ENCODE results near the gene ETS1. TPM values are rescaled to one million over a fixed set of nuclear protein-coding genes. Genes with fewer than 3 reads are reported as not detected.

ETS1 gene
- total and polyA plus RNA-seq, 5 donors, result 24.5 to 60.6 (median 50.6) TPM

- ATAC-seq (no peak), DNase-seq (no peak)
- intact Hi-C loops (cut with DNase I), result no loop called here
- WGBS, result 16% methylated on average over 6 of the region's 6 CpGs
- Histone ChIP-seq H3K27ac (ENCODE audit: low read length) (peak overlapping the region; percentile 99), H3K4me3 (ENCODE audit: low read length) (peak overlapping the region; percentile 93), H3K27me3 (ENCODE audit: control insufficient read depth, insufficient read depth) (no peaks in the 10 kb centered on the region), H3K9me3 (ENCODE audit: control insufficient read depth, low read length) (no peaks in the 10 kb centered on the region), H3K4me1 (ENCODE audit: control insufficient read depth, insufficient read depth, low read length) (peaks cover 3% of the 10 kb centered on the region)
Measured at GRCh38 chr11:128522943-128523518, 64.3 kb downstream of the ETS1 start.

- DNase-seq (peak; percentile 94 to 98 (median 97)), ATAC-seq (peak; percentile 97 to 98)
- no peaks in the 10 kb centered on the region for H3K9me3 ChIP-seq (ENCODE audit: control insufficient read depth, low read length)
- intact Hi-C loops (cut with DNase I), result no loop called here
- H3K4me3 ChIP-seq (ENCODE audit: low read length), result peak overlapping the region; percentile 93
- no peaks in the 10 kb centered on the region for H3K27me3 ChIP-seq (ENCODE audit: control insufficient read depth, insufficient read depth)
- H3K4me1 ChIP-seq (ENCODE audit: control insufficient read depth, insufficient read depth, low read length), result peaks cover 2% of the 10 kb centered on the region
- WGBS, result under 1% methylated on average over 93 of the region's 93 CpGs
- H3K27ac ChIP-seq (ENCODE audit: low read length), result peak overlapping the region; percentile 99
Measured at GRCh38 chr11:128522055-128522942, 65.1 kb downstream of the ETS1 start.

- Histone ChIP-seq H3K4me1 (ENCODE audit: control insufficient read depth, insufficient read depth, low read length) (no peaks in the 10 kb centered on the region), H3K4me3 (ENCODE audit: low read length) (peak overlapping the region; percentile 93), H3K27me3 (ENCODE audit: control insufficient read depth, insufficient read depth) (no peaks in the 10 kb centered on the region), H3K27ac (ENCODE audit: low read length) (peak overlapping the region; percentile 90), H3K9me3 (ENCODE audit: control insufficient read depth, low read length) (no peaks in the 10 kb centered on the region)
- DNase-seq, result peak; percentile 31 to 73 (median 67)
- peak; percentile 1 to 2 for ATAC-seq
- intact Hi-C loops (cut with DNase I), result no loop called here
- under 1% methylated on average over 19 of the region's 19 CpGs for WGBS
Measured at GRCh38 chr11:128521682-128522054, 65.7 kb downstream of the ETS1 start.

GRCh38 chr11:128520888-128521681 lies 66.3 kb downstream of the ETS1 start:
- H3K4me1 ChIP-seq (ENCODE audit: control insufficient read depth, insufficient read depth, low read length), result no peaks in the 10 kb centered on the region
- intact Hi-C loops (cut with DNase I), result no loop called here
- no peaks in the 10 kb centered on the region for H3K27me3 ChIP-seq (ENCODE audit: control insufficient read depth, insufficient read depth)
- 13% methylated on average over 12 of the region's 12 CpGs for WGBS
- H3K4me3 ChIP-seq (ENCODE audit: low read length), result peak overlapping the region; percentile 93
- DNase-seq (peak in 1 of 3 donors; percentile 49), ATAC-seq (peak in 1 of 2 donors; percentile 6)
- no peaks in the 10 kb centered on the region for H3K9me3 ChIP-seq (ENCODE audit: control insufficient read depth, low read length)
- peak overlapping the region; percentile 90 for H3K27ac ChIP-seq (ENCODE audit: low read length)

- Histone ChIP-seq H3K27ac (ENCODE audit: low read length) (peak overlapping the region; percentile 89), H3K4me3 (ENCODE audit: low read length) (peak overlapping the region; percentile 93), H3K4me1 (ENCODE audit: control insufficient read depth, insufficient read depth, low read length) (no peaks in the 10 kb centered on the region), H3K27me3 (ENCODE audit: control insufficient read depth, insufficient read depth) (no peaks in the 10 kb centered on the region), H3K9me3 (ENCODE audit: control insufficient read depth, low read length) (no peaks in the 10 kb centered on the region)
- intact Hi-C loops (cut with DNase I), result no loop called here
- DNase-seq (no peak), ATAC-seq (no peak)
- WGBS, result 39% methylated on average over 7 of the region's 7 CpGs
Measured at GRCh38 chr11:128520206-128520887, 67.0 kb downstream of the ETS1 start.

- peak overlapping the region; percentile 75 for H3K27ac ChIP-seq (ENCODE audit: low read length)
Measured at GRCh38 chr11:128519338-128519737, 68.0 kb downstream of the ETS1 start.

GRCh38 chr11:128518493-128519207 lies 68.7 kb downstream of the ETS1 start:
- no peaks in the 10 kb centered on the region for H3K4me1 ChIP-seq (ENCODE audit: control insufficient read depth, insufficient read depth, low read length)
- H3K27me3 ChIP-seq (ENCODE audit: control insufficient read depth, insufficient read depth), result no peaks in the 10 kb centered on the region
- H3K27ac ChIP-seq (ENCODE audit: low read length), result peak overlapping the region; percentile 29
- intact Hi-C loops (cut with DNase I), result loop anchor here in 2 of 4 donors (10.0 kb wide), 1 partner anchor 54 kb away; no protein-coding TSS in a partner anchor
- peak overlapping the region; percentile 93 for H3K4me3 ChIP-seq (ENCODE audit: low read length)
- no peak for ATAC-seq
- 31% methylated on average over 7 of the region's 7 CpGs for WGBS
- DNase-seq, result peak in 1 of 3 donors; percentile 18
- H3K9me3 ChIP-seq (ENCODE audit: control insufficient read depth, low read length), result no peaks in the 10 kb centered on the region

More at GRCh38 chr11:128519338-128519737, 68.0 kb downstream of the ETS1 start:
- ATAC-seq (no peak), DNase-seq (no peak)
- 44% methylated on average over 4 of the region's 4 CpGs for WGBS
- no peaks in the 10 kb centered on the region for H3K27me3 ChIP-seq (ENCODE audit: control insufficient read depth, insufficient read depth)
- H3K9me3 ChIP-seq (ENCODE audit: control insufficient read depth, low read length), result no peaks in the 10 kb centered on the region
- H3K4me3 ChIP-seq (ENCODE audit: low read length), result peak overlapping the region; percentile 93
- no peaks in the 10 kb centered on the region for H3K4me1 ChIP-seq (ENCODE audit: control insufficient read depth, insufficient read depth, low read length)
- intact Hi-C loops (cut with DNase I), result loop anchor here in 2 of 4 donors (10.0 kb wide), 1 partner anchor 55 kb away; no protein-coding TSS in a partner anchor

- no peaks in the 10 kb centered on the region for H3K27me3 ChIP-seq (ENCODE audit: control insufficient read depth, insufficient read depth)
- ATAC-seq, result no peak
- no peaks in the 10 kb centered on the region for H3K4me1 ChIP-seq (ENCODE audit: control insufficient read depth, insufficient read depth, low read length)
- intact Hi-C loops (cut with DNase I), result loop anchor here in 2 of 4 donors (10.0 kb wide), 1 partner anchor 53 kb away; no protein-coding TSS in a partner anchor
- DNase-seq, result no peak
- peak overlapping the region; percentile 93 for H3K4me3 ChIP-seq (ENCODE audit: low read length)
- no peaks in the 10 kb centered on the region for H3K9me3 ChIP-seq (ENCODE audit: control insufficient read depth, low read length)
- WGBS, result 53% methylated on average over 5 of the region's 5 CpGs
- H3K27ac ChIP-seq (ENCODE audit: low read length), result peak overlapping the region; percentile 73
Measured at GRCh38 chr11:128517451-128518230, 69.7 kb downstream of the ETS1 start.

- ATAC-seq, result no peak
- no peak for DNase-seq
- WGBS, result 50% methylated on average over 4 of the region's 4 CpGs
- intact Hi-C loops (cut with DNase I), result loop anchor here in 2 of 4 donors (10.0 kb wide), 1 partner anchor 52 kb away; no protein-coding TSS in a partner anchor
- no peaks in the 10 kb centered on the region for H3K4me1 ChIP-seq (ENCODE audit: control insufficient read depth, insufficient read depth, low read length)
- peak overlapping the region; percentile 93 for H3K4me3 ChIP-seq (ENCODE audit: low read length)
- no peaks in the 10 kb centered on the region for H3K9me3 ChIP-seq (ENCODE audit: control insufficient read depth, low read length)
- H3K27me3 ChIP-seq (ENCODE audit: control insufficient read depth, insufficient read depth), result no peaks in the 10 kb centered on the region
- H3K27ac ChIP-seq (ENCODE audit: low read length), result no peak overlapping the region
Measured at GRCh38 chr11:128516886-128517285, 70.5 kb downstream of the ETS1 start.

Data from right cardiac atrium (tissue), 5 donors.